GM13976 (cell line): Measurements from ENCODE around the gene CACNA2D3.

Experiments
- DNase-seq: peaks from one replicate; pipeline ENCODE4 v3.0.0; 2012; ENCODE audit warnings: low spot score
- CTCF ChIP-seq: IDR thresholded peaks from 2 replicates; pipeline ENCODE4 v1.5.1; 2012; ENCODE audit warnings: borderline replicate concordance, mild to moderate bottlenecking; ENCODE audit not compliant: insufficient read depth; ENCODE audit errors: extremely low read depth, missing control alignments, control extremely low read depth
- in situ Hi-C: fragments of 300-500 bp; cut with MboI; formaldehyde crosslinking; loops from one replicate; pipeline ENCODE4 v1.12.0; 2022; ENCODE audit warnings: low sequenced_read_pairs, mixed read lengths, inconsistent platforms; ENCODE audit not compliant: unreplicated experiment

CACNA2D3 gene

GRCh38 chr3:54758461-54758860, 636.1 kb downstream of the CACNA2D3 start:
- no peak for TF ChIP-seq CTCF
- in situ Hi-C loops: no loop called here
- DNase-seq: no peak

- no peak for TF ChIP-seq CTCF
- in situ Hi-C loops: no loop called here
Observed at GRCh38 chr3:54759166-54759565, 636.8 kb downstream of the CACNA2D3 start.

GRCh38 chr3:54760201-54760600, 637.8 kb downstream of the CACNA2D3 start:
- in situ Hi-C loops: no loop called here
- TF ChIP-seq CTCF: no peak
- no peak for DNase-seq

More at GRCh38 chr3:54759166-54759565, 636.8 kb downstream of the CACNA2D3 start:
- DNase-seq: no peak

GRCh38 chr3:54761637-54762036, 639.3 kb downstream of the CACNA2D3 start:
- in situ Hi-C loops: no loop called here
- no peak for TF ChIP-seq CTCF
- DNase-seq: no peak

- TF ChIP-seq CTCF: no peak
- no peak for DNase-seq
- in situ Hi-C loops: no loop called here
Observed at GRCh38 chr3:54764911-54765310, 642.6 kb downstream of the CACNA2D3 start.

- DNase-seq: no peak
Observed at GRCh38 chr3:54771050-54771449, 648.7 kb downstream of the CACNA2D3 start.

More at GRCh38 chr3:54771050-54771449, 648.7 kb downstream of the CACNA2D3 start:
- TF ChIP-seq CTCF: no peak
- in situ Hi-C loops: no loop called here
